ENCODE measurements around the gene BRD4. TPM values are rescaled to one million over a fixed set of nuclear protein-coding genes. Genes with fewer than 3 reads are reported as not detected.

BRD4 gene
- total RNA-seq, 1 experiment from 2014 or later: 144 TPM

GRCh38 chr19:15373644-15374043, 41.3 kb upstream of the BRD4 start:
- Histone ChIP-seq H3K4me2 (ENCODE audit: insufficient read depth, insufficient read length, low read length) (no peak overlapping the region), H3K14ac (ENCODE audit: insufficient read depth, low read length) (no peak overlapping the region; the same call in 1 of the 2 replicates), H4K20me1 (ENCODE audit: control insufficient read depth, insufficient read depth, insufficient read length) (no peaks in the 10 kb centered on the region), H2BK120ac (ENCODE audit: low read depth, low read length, poor library complexity, severe bottlenecking) (no peak overlapping the region), H3T11ph (ENCODE audit: low read length) (no peak overlapping the region), H2AFZ (ENCODE audit: low read length) (no peak overlapping the region), H3K79me1 (ENCODE audit: insufficient read depth, low read depth, low read length, poor library complexity, severe bottlenecking) (no peaks in the 10 kb centered on the region), H3K9me3 (ENCODE audit: control insufficient read depth, low read depth, low read length) (no peaks in the 10 kb centered on the region), H3K27me3 (ENCODE audit: insufficient read depth, low read length) (no peaks in the 10 kb centered on the region), H3K18ac (ENCODE audit: insufficient read length, low read depth, low read length) (no peak overlapping the region), H4K91ac (ENCODE audit: insufficient read length, low read depth, low read length) (no peak overlapping the region), H2BK12ac (ENCODE audit: insufficient read length, low read depth, low read length) (no peak overlapping the region), H2BK15ac (ENCODE audit: low read depth, low read length) (no peak overlapping the region), H3K56ac (ENCODE audit: insufficient read length, low read depth, low read length) (no peak overlapping the region), H3K9ac (ENCODE audit: extremely low read depth, insufficient read length, low read length) (no peak overlapping the region), H3K23me2 (ENCODE audit: insufficient read length, low read depth, low read length, poor library complexity, severe bottlenecking) (peaks cover 5% of the 10 kb centered on the region), H3K79me2 (ENCODE audit: insufficient read depth, low read length) (peaks cover 31% of the 10 kb centered on the region; the same call in 1 of the 2 replicates), H3K27ac (ENCODE audit: insufficient read length, low read depth, low read length) (no peak overlapping the region), H3K4me1 (ENCODE audit: insufficient read depth, low read length) (peaks cover 2% of the 10 kb centered on the region; the same call in 1 of the 2 replicates), H3K23ac (ENCODE audit: insufficient read length, low read depth, low read length) (no peak overlapping the region), H4K5ac (ENCODE audit: insufficient read length, low read depth, low read length) (no peak overlapping the region), H3K4ac (ENCODE audit: low read depth, low read length) (no peak overlapping the region), H2BK20ac (ENCODE audit: low read depth, low read length, poor library complexity, severe bottlenecking) (no peak overlapping the region), H4K8ac (replicated peaks; ENCODE audit: insufficient read length, low read depth, low read length) (no peak overlapping the region), H2BK5ac (ENCODE audit: insufficient read length, low read length) (no peak overlapping the region), H2AK5ac (ENCODE audit: insufficient read length, low read length) (no peak overlapping the region)
- Mint-ChIP-seq H3K4me3 (no peak overlapping the region), H3K4me1 (peaks cover 16 to 17% of the 10 kb centered on the region in 2 experiments), H3K27ac (no peak overlapping the region), H3K36me3 (ENCODE audit: insufficient read depth in 1 of 3, low read depth in 3 of 3) (peaks cover 40 to 55% (median 51%) of the 10 kb centered on the region in 3 experiments), H3K27me3 (ENCODE audit: low read depth) (no peaks in the 10 kb centered on the region; the same call in 1 of the 2 replicates), H3K9me3 (no peaks in the 10 kb centered on the region)
- no peak for DNase-seq
- WGBS (ENCODE audit: extremely low coverage, insufficient read length, low lambda C conversion rate): no CpG with 5 or more reads among the region's 22 CpGs
- TF ChIP-seq CTCF (conservative IDR thresholded peaks at IDR 0.05): no peak
